SU-DHL-6 (cell line): Measurements from ENCODE around the gene PTGDS.

Source experiments
- H2AFZ ChIP-seq: fragments of 200-600 bp; sonication (generic); 2 replicates; pipeline ENCODE4 v1.6.1; 2014; ENCODE audit warnings: low read depth, mild to moderate bottlenecking, moderate library complexity, mixed read lengths, antibody characterized with exemption, low read length; ENCODE audit not compliant: severe bottlenecking
- H3F3A ChIP-seq: fragments of 200-600 bp; shearing (Covaris generic); 2 replicates; pipeline ENCODE4 v1.6.0; 2016; ENCODE audit warnings: antibody characterized with exemption, mild to moderate bottlenecking; ENCODE audit not compliant: insufficient read depth
- H3K27ac ChIP-seq: fragments of 200-600 bp; sonication (generic); 2 replicates; pipeline ENCODE4 v1.5.1; 2016; ENCODE audit warnings: low read depth, mild to moderate bottlenecking, low read length, moderate library complexity, mixed read lengths
- H3K27me3 ChIP-seq: fragments of 200-600 bp; sonication (generic), shearing (Covaris generic); 2 replicates; pipeline ENCODE4 v1.6.0; 2014; ENCODE audit warnings: mild to moderate bottlenecking, low read length
- H3K36me3 ChIP-seq: fragments of 200-600 bp; sonication (generic); 2 replicates; pipeline ENCODE4 v1.6.1; 2014; ENCODE audit warnings: mild to moderate bottlenecking, low read length, mixed read lengths
- H3K4me2 ChIP-seq: fragments of 300-600, 200-600 bp; shearing (Covaris generic), sonication (generic); 2 replicates; pipeline ENCODE4 v1.6.0; 2014; ENCODE audit warnings: low read length, low read depth, mild to moderate bottlenecking; ENCODE audit not compliant: poor library complexity, severe bottlenecking
- H3K4me3 ChIP-seq: fragments of 200-600 bp; sonication (generic); 2 replicates; pipeline ENCODE4 v1.5.1; 2014; ENCODE audit warnings: antibody characterized with exemption, low read length, mild to moderate bottlenecking, mixed read lengths; ENCODE audit not compliant: insufficient read depth, poor library complexity, severe bottlenecking
- H3K79me2 ChIP-seq: fragments of 200-600 bp; sonication (generic); 2 replicates; pipeline ENCODE4 v1.6.1; 2014; ENCODE audit warnings: mild to moderate bottlenecking, low read length, moderate library complexity; ENCODE audit not compliant: insufficient read depth
- H3K9ac ChIP-seq: fragments of 200-600 bp; sonication (generic); 2 replicates; pipeline ENCODE4 v1.7.0; 2014; ENCODE audit warnings: mild to moderate bottlenecking, low read length
- H3K9me2 ChIP-seq: fragments of 200-600 bp; sonication (generic); replicated peaks from 2 replicates; pipeline ENCODE4 v1.6.1; 2014; ENCODE audit warnings: low read length; ENCODE audit not compliant: insufficient read depth
- H3K9me3 ChIP-seq: fragments of 200-600 bp; sonication (generic); 2 replicates; pipeline ENCODE4 v1.6.1; 2014; ENCODE audit warnings: low read length, mixed read lengths; ENCODE audit not compliant: insufficient read depth
- H4K20me1 ChIP-seq: fragments of 200-600 bp; sonication (generic); 2 replicates; pipeline ENCODE4 v1.6.1; 2014; ENCODE audit warnings: low read depth, mild to moderate bottlenecking, antibody characterized with exemption, low read length, moderate library complexity, mixed read lengths
- EZH2phosphoT487 ChIP-seq: fragments of 200-600 bp; sonication (generic), shearing (Covaris generic); conservative IDR thresholded peaks from 2 replicates; pipeline ENCODE4 v1.6.1; 2018; ENCODE audit warnings: mild to moderate bottlenecking, antibody characterized with exemption, low read length, moderate library complexity, mixed read lengths
- TF ChIP-seq, protein P1 (sequence below): fragments of 200-600 bp; sonication (generic); IDR thresholded peaks from one replicate; pipeline ENCODE4 v1.5.1; 2017; ENCODE audit warnings: antibody characterized with exemption, mild to moderate bottlenecking, low read length, moderate library complexity; ENCODE audit not compliant: insufficient read depth, poor library complexity, severe bottlenecking

The PTGDS gene

DNA sequence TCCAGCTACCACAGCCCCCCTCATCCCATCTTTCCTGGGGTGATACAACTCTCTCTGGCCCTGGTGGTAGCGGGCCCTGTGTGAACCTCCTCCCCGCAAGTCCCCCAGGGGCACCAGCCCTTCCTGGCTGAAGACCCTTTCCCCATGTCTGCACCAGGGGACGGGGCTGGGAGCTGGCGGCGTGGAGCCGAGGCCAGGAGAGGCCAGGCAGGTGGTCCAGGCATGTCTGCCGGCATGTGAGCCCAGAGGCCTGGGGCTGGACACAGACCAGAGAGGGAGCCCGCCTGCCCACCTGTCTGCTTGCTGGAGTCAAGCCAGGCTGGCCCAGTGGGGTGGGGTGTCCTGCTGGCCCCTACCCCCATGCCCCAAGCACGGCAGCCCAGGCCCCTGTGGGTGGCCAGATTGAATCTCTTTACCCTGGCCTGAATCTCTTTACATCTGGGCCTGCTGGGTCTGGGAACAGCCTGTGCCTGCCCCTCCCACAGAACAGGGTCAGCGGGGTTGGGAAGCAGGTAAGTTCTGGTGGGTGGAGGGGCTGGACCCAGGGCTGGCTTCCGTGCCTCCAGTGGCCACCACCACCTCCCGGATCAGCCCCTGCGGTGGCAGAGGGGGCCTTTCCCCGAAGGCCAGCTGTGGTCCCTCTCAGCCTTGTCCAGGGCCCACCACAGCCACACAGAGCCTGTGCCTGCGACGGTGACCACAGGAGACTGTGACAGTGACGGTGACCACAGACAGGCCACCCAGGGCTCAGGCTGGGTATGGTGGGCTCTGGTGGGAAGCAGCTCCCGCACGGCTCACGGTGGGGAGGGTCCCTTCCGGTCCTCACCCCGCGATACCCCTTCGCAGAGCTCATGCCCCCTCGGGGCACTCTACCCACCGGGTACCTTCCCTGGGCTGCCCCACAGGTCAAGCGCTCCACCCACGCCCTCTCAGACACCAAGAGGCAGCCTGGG, 18.1 kb upstream of the PTGDS start:
- no peak overlapping the region for H3K27ac ChIP-seq
- H2AFZ ChIP-seq, result no peak overlapping the region
- H3K27me3 ChIP-seq, result no peaks in the 10 kb centered on the region
- H3K9ac ChIP-seq, result no peak overlapping the region
- no peaks in the 10 kb centered on the region for H3K9me3 ChIP-seq
- no peaks in the 10 kb centered on the region for H4K20me1 ChIP-seq
- no peak overlapping the region for H3K4me2 ChIP-seq
- no peaks in the 10 kb centered on the region for H3K36me3 ChIP-seq
- no peaks in the 10 kb centered on the region for H3F3A ChIP-seq
- no peaks in the 10 kb centered on the region for H3K79me2 ChIP-seq
- no peak overlapping the region for H3K4me3 ChIP-seq
- TF ChIP-seq, protein P1, sequence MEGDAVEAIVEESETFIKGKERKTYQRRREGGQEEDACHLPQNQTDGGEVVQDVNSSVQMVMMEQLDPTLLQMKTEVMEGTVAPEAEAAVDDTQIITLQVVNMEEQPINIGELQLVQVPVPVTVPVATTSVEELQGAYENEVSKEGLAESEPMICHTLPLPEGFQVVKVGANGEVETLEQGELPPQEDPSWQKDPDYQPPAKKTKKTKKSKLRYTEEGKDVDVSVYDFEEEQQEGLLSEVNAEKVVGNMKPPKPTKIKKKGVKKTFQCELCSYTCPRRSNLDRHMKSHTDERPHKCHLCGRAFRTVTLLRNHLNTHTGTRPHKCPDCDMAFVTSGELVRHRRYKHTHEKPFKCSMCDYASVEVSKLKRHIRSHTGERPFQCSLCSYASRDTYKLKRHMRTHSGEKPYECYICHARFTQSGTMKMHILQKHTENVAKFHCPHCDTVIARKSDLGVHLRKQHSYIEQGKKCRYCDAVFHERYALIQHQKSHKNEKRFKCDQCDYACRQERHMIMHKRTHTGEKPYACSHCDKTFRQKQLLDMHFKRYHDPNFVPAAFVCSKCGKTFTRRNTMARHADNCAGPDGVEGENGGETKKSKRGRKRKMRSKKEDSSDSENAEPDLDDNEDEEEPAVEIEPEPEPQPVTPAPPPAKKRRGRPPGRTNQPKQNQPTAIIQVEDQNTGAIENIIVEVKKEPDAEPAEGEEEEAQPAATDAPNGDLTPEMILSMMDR, result no peak
- no peak for TF ChIP-seq EZH2phosphoT487
- no peaks in the 10 kb centered on the region for H3K9me2 ChIP-seq

DNA sequence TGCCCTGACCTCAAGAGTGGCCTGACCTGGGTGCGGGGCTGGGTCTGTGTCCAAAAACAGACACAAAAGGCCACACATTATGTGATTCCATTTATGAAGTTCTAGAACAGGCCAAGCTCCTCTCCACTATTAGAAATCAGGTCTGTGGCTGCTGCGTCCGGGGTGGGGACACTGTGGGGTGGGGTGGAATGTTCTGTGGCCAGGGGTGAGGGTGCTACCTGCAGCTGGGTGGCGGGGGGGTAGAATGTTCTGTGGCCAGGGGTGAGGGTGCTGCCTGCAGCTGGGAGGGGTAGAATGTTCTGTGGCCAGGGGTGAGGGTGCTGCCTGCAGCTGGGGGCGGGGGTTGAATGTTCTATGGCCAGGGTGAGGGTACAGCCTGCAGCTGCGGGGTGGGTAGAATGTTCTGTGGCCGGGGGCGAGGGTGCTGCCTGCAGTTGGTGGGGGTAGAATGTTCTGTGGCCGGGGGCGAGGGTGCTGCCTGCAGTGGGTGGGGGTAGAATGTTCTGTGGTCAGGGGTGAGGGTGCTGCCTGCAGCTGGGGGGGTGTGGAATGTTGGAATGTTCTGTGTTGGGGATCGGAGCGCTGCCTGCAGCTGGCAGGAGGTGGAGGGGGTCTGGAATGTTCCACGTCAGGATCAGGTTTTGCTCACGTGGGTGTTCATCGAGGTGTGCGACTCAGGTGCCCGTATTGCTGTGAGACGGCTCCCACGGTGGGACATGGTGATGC, 16.9 kb upstream of the PTGDS start:
- no peaks in the 10 kb centered on the region for H3K36me3 ChIP-seq
- no peaks in the 10 kb centered on the region for H3F3A ChIP-seq
- no peak overlapping the region for H3K9ac ChIP-seq
- no peaks in the 10 kb centered on the region for H3K9me3 ChIP-seq
- no peaks in the 10 kb centered on the region for H4K20me1 ChIP-seq
- H3K9me2 ChIP-seq, result no peaks in the 10 kb centered on the region
- H3K27ac ChIP-seq, result no peak overlapping the region
- no peaks in the 10 kb centered on the region for H3K27me3 ChIP-seq
- no peak overlapping the region for H2AFZ ChIP-seq
- TF ChIP-seq, protein P1, result no peak
- TF ChIP-seq EZH2phosphoT487, result no peak
- no peak overlapping the region for H3K4me3 ChIP-seq
- no peak overlapping the region for H3K4me2 ChIP-seq
- no peaks in the 10 kb centered on the region for H3K79me2 ChIP-seq

DNA sequence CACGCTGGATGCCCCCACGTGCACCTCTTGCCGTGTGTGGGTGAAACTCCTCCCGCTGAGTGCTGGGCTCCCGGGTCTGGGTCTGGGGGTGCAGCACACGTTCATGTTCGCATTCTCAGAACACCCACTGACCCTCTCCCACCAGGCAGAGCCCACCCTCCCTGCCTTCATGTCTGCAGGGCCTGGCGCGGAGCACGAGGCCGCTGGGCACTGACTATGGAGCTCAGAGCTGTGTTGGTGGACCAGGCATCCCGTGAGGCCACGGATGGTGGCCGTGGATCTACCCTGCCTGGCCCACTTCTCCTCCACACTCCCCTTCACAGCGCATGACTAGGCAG, 16.4 kb upstream of the PTGDS start:
- TF ChIP-seq, protein P1, result no peak
- TF ChIP-seq EZH2phosphoT487, result no peak
- Histone ChIP-seq H2AFZ (no peak overlapping the region), H3K36me3 (no peaks in the 10 kb centered on the region), H3F3A (no peaks in the 10 kb centered on the region), H3K79me2 (no peaks in the 10 kb centered on the region), H3K4me3 (no peak overlapping the region), H3K27ac (no peak overlapping the region), H3K9ac (no peak overlapping the region), H3K9me3 (no peaks in the 10 kb centered on the region), H3K4me2 (no peak overlapping the region), H4K20me1 (no peaks in the 10 kb centered on the region), H3K27me3 (no peaks in the 10 kb centered on the region), H3K9me2 (no peaks in the 10 kb centered on the region)
